ENCODE results near the gene PDE4B. TPM values are rescaled to one million over a fixed set of nuclear protein-coding genes. Genes with fewer than 3 reads are reported as not detected.

The PDE4B gene
- polyA plus RNA-seq, 1 donor (not counting 4 experiments of a cell fraction or from before 2014, with no cell fraction given): 0.29 TPM

- Histone ChIP-seq H3K9ac (ENCODE audit: control insufficient read depth, extremely low read depth, insufficient read depth, low read length) (no peak overlapping the region), H3K4me2 (ENCODE audit: control insufficient read depth, extremely low read depth, insufficient read depth, low read depth, low read length) (no peak overlapping the region), H3K4me1 (ENCODE audit: control insufficient read depth, extremely low read depth, insufficient read depth, low read length) (no peaks in the 10 kb centered on the region), H3K36me3 (ENCODE audit: control insufficient read depth in 2 of 2, extremely low read depth in 1 of 2, insufficient read depth in 2 of 2, low read length in 2 of 2) (no peaks in the 10 kb centered on the region), H2AFZ (ENCODE audit: control insufficient read depth, low read length) (no peak overlapping the region), H3K27ac (ENCODE audit: control insufficient read depth, insufficient read depth, low read length) (no peak overlapping the region), H3K27me3 (ENCODE audit: control insufficient read depth, extremely low read depth, insufficient read depth, low read length) (no peaks in the 10 kb centered on the region), H4K20me1 (ENCODE audit: control insufficient read depth, extremely low read depth, insufficient read depth, low read length) (no peaks in the 10 kb centered on the region), H3K9me1 (ENCODE audit: control insufficient read depth, extremely low read depth, insufficient read depth, low read length) (no peaks in the 10 kb centered on the region), H3K4me3 (ENCODE audit: control insufficient read depth in 2 of 3, extremely low read depth in 1 of 3, insufficient read depth in 2 of 3, low read depth in 1 of 3, low read length in 3 of 3) (no peak overlapping the region), H3K79me2 (ENCODE audit: control insufficient read depth, insufficient read depth, low read length) (no peaks in the 10 kb centered on the region), H3K9me3 (ENCODE audit: control insufficient read depth, low read depth, low read length) (no peaks in the 10 kb centered on the region)
- dilution Hi-C loops (cut with MboI; ENCODE audit: extremely low pct_ligation_motif_present, low sequenced_read_pairs): no loop called here
- FAIRE-seq: no peak
- DNase-seq (ENCODE audit: low read depth, low spot score): no peak
- TF ChIP-seq CTCF (optimal IDR thresholded peaks at IDR 0.05 in 1 of 3, IDR thresholded peaks at IDR 0.05 in 1 of 3, conservative IDR thresholded peaks at IDR 0.05 in 1 of 3; ENCODE audit: extremely low read depth in 1 of 3, insufficient read depth in 2 of 3, low read length in 3 of 3): no peak
- no peak for TF ChIP-seq EZH2 (IDR thresholded peaks at IDR 0.05; ENCODE audit: low read length)
Measured at GRCh38 chr1:66359269-66359668, 566.6 kb downstream of the PDE4B start.

GRCh38 chr1:66359815-66360214 lies 567.1 kb downstream of the PDE4B start:
- dilution Hi-C loops (cut with MboI; ENCODE audit: extremely low pct_ligation_motif_present, low sequenced_read_pairs): no loop called here
- Histone ChIP-seq H4K20me1 (ENCODE audit: control insufficient read depth, extremely low read depth, insufficient read depth, low read length) (no peaks in the 10 kb centered on the region), H2AFZ (ENCODE audit: control insufficient read depth, low read length) (no peak overlapping the region), H3K4me2 (ENCODE audit: control insufficient read depth, extremely low read depth, insufficient read depth, low read depth, low read length) (no peak overlapping the region), H3K4me3 (ENCODE audit: control insufficient read depth in 2 of 3, extremely low read depth in 1 of 3, insufficient read depth in 2 of 3, low read depth in 1 of 3, low read length in 3 of 3) (no peak overlapping the region), H3K9ac (ENCODE audit: control insufficient read depth, extremely low read depth, insufficient read depth, low read length) (no peak overlapping the region), H3K4me1 (ENCODE audit: control insufficient read depth, extremely low read depth, insufficient read depth, low read length) (peaks cover 3% of the 10 kb centered on the region), H3K27ac (ENCODE audit: control insufficient read depth, insufficient read depth, low read length) (no peak overlapping the region), H3K9me1 (ENCODE audit: control insufficient read depth, extremely low read depth, insufficient read depth, low read length) (no peaks in the 10 kb centered on the region), H3K36me3 (ENCODE audit: control insufficient read depth in 2 of 2, extremely low read depth in 1 of 2, insufficient read depth in 2 of 2, low read length in 2 of 2) (no peaks in the 10 kb centered on the region), H3K27me3 (ENCODE audit: control insufficient read depth, extremely low read depth, insufficient read depth, low read length) (no peaks in the 10 kb centered on the region), H3K79me2 (ENCODE audit: control insufficient read depth, insufficient read depth, low read length) (no peaks in the 10 kb centered on the region), H3K9me3 (ENCODE audit: control insufficient read depth, low read depth, low read length) (no peaks in the 10 kb centered on the region)
- DNase-seq (ENCODE audit: low read depth, low spot score) (no peak), FAIRE-seq (no peak)
- TF ChIP-seq EZH2 (IDR thresholded peaks at IDR 0.05; ENCODE audit: low read length): no peak
- TF ChIP-seq CTCF (optimal IDR thresholded peaks at IDR 0.05 in 1 of 3, IDR thresholded peaks at IDR 0.05 in 1 of 3, conservative IDR thresholded peaks at IDR 0.05 in 1 of 3; ENCODE audit: extremely low read depth in 1 of 3, insufficient read depth in 2 of 3, low read length in 3 of 3): no peak

All from keratinocyte (primary cell).